ENCODE data around the gene BRINP2.

BRINP2 gene

GRCh38 chr1:177329871-177330270 is 159.1 kb downstream of the BRINP2 start:
- DNase-seq: no peak

Data from fibroblast of upper back skin (primary cell).